HCT116 (cell line): Measurements from ENCODE around the gene TAL2. TPM values are rescaled to one million over a fixed set of nuclear protein-coding genes. Genes with fewer than 3 reads are reported as not detected.

Source experiments
- ATAC-seq: fragments of 200-7000 bp; cut with Tn5 transposase; 2 replicates; pipeline ENCODE4 v1.9.1; 2020; ENCODE audit warnings: mild to moderate bottlenecking, moderate library complexity
- BruUV-seq: library from RNA; stranded (reverse); fragments of 400-500 nt; replicated peaks from 2 replicates; lab custom pipeline; 2021; lab: Mats Ljungman, UMichigan
- CTCF ChIA-PET: fragments of 300-600 bp; sonication (Branson Sonifier 250); formaldehyde crosslinking; loops from one replicate; lab custom pipeline; 2021; ENCODE audit warnings: antibody characterized with exemption; lab: Charles Lee
- POLR2A ChIA-PET: fragments of 300-600, 350-600 bp; sonication (Branson Sonifier 250); formaldehyde crosslinking; loops from one replicate; lab custom pipeline; 2021; ENCODE audit warnings: antibody characterized with exemption; lab: Charles Lee
- RAD21 ChIA-PET, 2 experiments: fragments of 300-600 bp; sonication (Branson Sonifier 250); formaldehyde crosslinking; loops; one replicate each; lab custom pipeline; 2023; ENCODE audit warnings: low total read pairs in 2 of 2; ENCODE audit not compliant: uncharacterized antibody in 2 of 2, unreplicated experiment in 2 of 2, low non-redundant PET in 1 of 2; lab: Charles Lee
- DNase-seq: peaks from one replicate; pipeline ENCODE4 v3.0.0-alpha.2; 2010; ENCODE audit warnings: low read depth, low spot score
- H2AFZ ChIP-seq: fragments of 200-600 bp; shearing (Covaris generic), sonication (generic); 2 replicates; pipeline ENCODE4 v1.6.1; 2017; ENCODE audit warnings: low read depth, mixed run types, mixed read lengths, antibody characterized with exemption, low read length; ENCODE audit not compliant: poor library complexity, severe bottlenecking
- H3K27ac ChIP-seq: 2 replicates; pipeline ENCODE4 v1.5.1; 2012; ENCODE audit warnings: low read depth, low read length
- H3K27me3 ChIP-seq: fragments of 200-600 bp; sonication (generic); 2 replicates; pipeline ENCODE4 v1.6.1; 2016; ENCODE audit warnings: mixed run types, low read length, mixed read lengths; ENCODE audit not compliant: insufficient read depth
- H3K36me3 ChIP-seq, 2 experiments: fragments of 200-500 bp in 1 of 2; fragments of 200-600 bp in 1 of 2; sonication (Bioruptor generic) in 1 of 2; sonication (generic) in 1 of 2; 2 replicates each; pipeline versions ENCODE4 v1.5.1 to v1.6.1; 2014 to 2016; ENCODE audit warnings: low read length in 2 of 2, inconsistent platforms in 1 of 2, mixed read lengths in 1 of 2, mixed run types in 1 of 2; ENCODE audit not compliant: insufficient read depth in 2 of 2, control insufficient read depth in 1 of 2
- H3K4me1 ChIP-seq, 2 experiments: fragments of 200-600 bp in 1 of 2; sonication (generic) in 1 of 2; 2 replicates each; pipeline versions ENCODE4 v1.5.1 to v1.6.1; 2012 to 2017; ENCODE audit warnings: low read length in 2 of 2, inconsistent platforms in 1 of 2, mild to moderate bottlenecking in 1 of 2, mixed read lengths in 1 of 2, mixed run types in 1 of 2, moderate library complexity in 1 of 2; ENCODE audit not compliant: insufficient read depth in 2 of 2, control insufficient read depth in 1 of 2
- H3K4me2 ChIP-seq: fragments of 200-600 bp; sonication (generic); 2 replicates; pipeline ENCODE4 v1.6.1; 2017; ENCODE audit warnings: mixed run types, low read length, mixed read lengths
- H3K4me3 ChIP-seq, 2 experiments: fragments of 200-600 bp in 1 of 2; sonication (generic) in 1 of 2; replicated peaks in 1 of 2; 2 replicates each; pipeline ENCODE4 v1.5.1; 2011 to 2016; ENCODE audit warnings: low read length in 2 of 2, control low read depth in 1 of 2, low read depth in 1 of 2, mild to moderate bottlenecking in 1 of 2, mixed read lengths in 1 of 2, mixed run types in 1 of 2
- H3K79me2 ChIP-seq: fragments of 200-600 bp; sonication (generic); 2 replicates; pipeline ENCODE4 v1.6.1; 2017; ENCODE audit warnings: mild to moderate bottlenecking, mixed run types, low read length, moderate library complexity, mixed read lengths; ENCODE audit not compliant: insufficient read depth
- H3K9ac ChIP-seq: fragments of 200-600 bp; sonication (generic); 2 replicates; pipeline ENCODE4 v1.6.1; 2016; ENCODE audit warnings: low read length, mixed read lengths
- H3K9me2 ChIP-seq: fragments of 200-600 bp; sonication (generic), shearing (Covaris generic); 2 replicates; pipeline ENCODE4 v1.6.1; 2017; ENCODE audit warnings: mixed run types, mild to moderate bottlenecking, moderate library complexity; ENCODE audit not compliant: insufficient read depth
- H3K9me3 ChIP-seq, 2 experiments: fragments of 200-500 bp in 1 of 2; fragments of 200-600 bp in 1 of 2; sonication (Bioruptor generic) in 1 of 2; sonication (generic) in 1 of 2; 2 replicates each; pipeline ENCODE4 v1.6.1; 2014 to 2017; ENCODE audit warnings: low read length in 2 of 2, mixed read lengths in 2 of 2, inconsistent platforms in 1 of 2, low read depth in 1 of 2, mild to moderate bottlenecking in 1 of 2, mixed run types in 1 of 2, moderate library complexity in 1 of 2; ENCODE audit not compliant: control insufficient read depth in 1 of 2, insufficient read depth in 1 of 2
- H4K20me1 ChIP-seq: fragments of 200-600 bp; sonication (generic), shearing (Covaris generic); 2 replicates; pipeline ENCODE4 v1.6.1; 2017; ENCODE audit warnings: mixed run types, mild to moderate bottlenecking, moderate library complexity; ENCODE audit not compliant: insufficient read depth
- CBX3 ChIP-seq: IDR thresholded peaks from 2 replicates; pipeline ENCODE4 v1.6.1; 2012; ENCODE audit warnings: low read depth
- ELF1 ChIP-seq: IDR thresholded peaks from 2 replicates; pipeline ENCODE4 v1.6.1; 2012; ENCODE audit warnings: low read depth, borderline replicate concordance
- EZH2 ChIP-seq: fragments of 200-600 bp; sonication (generic); IDR thresholded peaks from 2 replicates; pipeline ENCODE4 v1.6.1; 2017; ENCODE audit warnings: antibody characterized with exemption, mixed run types
- POLR2A ChIP-seq: IDR thresholded peaks from 2 replicates; pipeline ENCODE4 v1.7.0; 2011; ENCODE audit warnings: borderline replicate concordance; ENCODE audit not compliant: insufficient read depth, insufficient read length; ENCODE audit errors: extremely low read depth
- RAD21 ChIP-seq: IDR thresholded peaks from 2 replicates; pipeline ENCODE4 v1.6.1; 2012; ENCODE audit warnings: low read depth, mild to moderate bottlenecking
- SIN3A ChIP-seq: IDR thresholded peaks from 2 replicates; pipeline ENCODE4 v1.6.1; 2012; ENCODE audit warnings: low read depth
- SP1 ChIP-seq: IDR thresholded peaks from 2 replicates; pipeline ENCODE4 v1.6.1; 2012; ENCODE audit warnings: low read depth
- SRF ChIP-seq: IDR thresholded peaks from 2 replicates; pipeline ENCODE4 v1.6.1; 2012; ENCODE audit warnings: low read depth
- ZFX ChIP-seq: fragments of 450-650 bp; IDR thresholded peaks from 2 replicates; pipeline ENCODE4 v1.6.1; 2017
- intact Hi-C: fragments of 100-400 bp; cut with micrococcal nuclease; formaldehyde crosslinking; loops from 2 replicates; pipeline ENCODE4 v1.10.0; 2022
- total RNA-seq: library from RNA; stranded (reverse); gene quantifications from one replicate; pipeline ENCODE4 v1.2.1, GENCODE V29; 2021; ENCODE audit not compliant: unreplicated experiment
- TF ChIP-seq, protein P1 (sequence below), 3 experiments: fragments of 200-600 bp in 1 of 3; sonication (generic) in 1 of 3; IDR thresholded peaks in 2 of 3; conservative IDR thresholded peaks in 1 of 3; 2 replicates each; pipeline ENCODE4 v1.5.1; 2012 to 2017; ENCODE audit warnings: low read depth in 2 of 3, low read length in 2 of 3, antibody characterized with exemption in 1 of 3, borderline replicate concordance in 1 of 3, control low read depth in 1 of 3, mild to moderate bottlenecking in 1 of 3, mixed read lengths in 1 of 3, mixed run types in 1 of 3, moderate library complexity in 1 of 3; ENCODE audit not compliant: insufficient read depth in 1 of 3
- TF ChIP-seq, protein P2 (sequence below): IDR thresholded peaks from 2 replicates; pipeline ENCODE4 v1.6.1; 2012
- TF ChIP-seq, protein P3 (sequence below): IDR thresholded peaks from 2 replicates; pipeline ENCODE4 v1.6.1; 2012
- TF ChIP-seq, protein P4 (sequence below): IDR thresholded peaks from 2 replicates; pipeline ENCODE4 v1.6.1; 2011; ENCODE audit warnings: mild to moderate bottlenecking, low read length, moderate library complexity; ENCODE audit not compliant: insufficient replicate concordance; ENCODE audit errors: extremely low read depth

The TAL2 gene
- total RNA-seq, 1 experiment from 2014 or later = not detected

DNA sequence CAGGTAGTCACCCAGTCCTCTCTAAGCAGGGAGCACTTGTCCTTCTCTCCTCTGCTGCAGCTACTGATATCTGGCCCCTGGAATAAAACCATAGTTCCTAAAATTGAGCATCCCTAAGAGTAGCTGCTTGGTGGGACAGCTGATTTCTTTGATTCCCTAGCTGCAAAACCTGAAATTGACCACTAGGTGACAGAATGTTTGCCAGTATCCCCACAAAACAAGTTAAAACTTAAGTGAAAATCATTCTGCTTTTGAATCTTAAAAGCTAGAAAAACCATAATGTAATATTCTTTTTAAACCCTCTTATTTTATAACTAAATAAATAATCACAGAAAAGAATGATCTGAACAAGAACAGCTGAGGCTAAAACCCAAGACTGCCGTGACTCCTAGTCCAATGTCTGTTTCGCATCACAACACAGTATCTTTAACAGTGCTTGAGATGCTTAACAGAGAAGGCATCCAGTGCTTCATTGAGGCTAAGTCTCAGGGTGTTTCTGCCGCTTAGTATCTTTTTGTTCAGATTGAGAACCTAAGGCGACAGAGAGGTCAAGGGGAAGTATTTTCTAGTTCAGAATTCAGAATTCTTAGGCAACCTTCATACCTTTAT, 24.4 kb upstream of the TAL2 start:
- no peak for TF ChIP-seq SIN3A
- TF ChIP-seq, protein P1, sequence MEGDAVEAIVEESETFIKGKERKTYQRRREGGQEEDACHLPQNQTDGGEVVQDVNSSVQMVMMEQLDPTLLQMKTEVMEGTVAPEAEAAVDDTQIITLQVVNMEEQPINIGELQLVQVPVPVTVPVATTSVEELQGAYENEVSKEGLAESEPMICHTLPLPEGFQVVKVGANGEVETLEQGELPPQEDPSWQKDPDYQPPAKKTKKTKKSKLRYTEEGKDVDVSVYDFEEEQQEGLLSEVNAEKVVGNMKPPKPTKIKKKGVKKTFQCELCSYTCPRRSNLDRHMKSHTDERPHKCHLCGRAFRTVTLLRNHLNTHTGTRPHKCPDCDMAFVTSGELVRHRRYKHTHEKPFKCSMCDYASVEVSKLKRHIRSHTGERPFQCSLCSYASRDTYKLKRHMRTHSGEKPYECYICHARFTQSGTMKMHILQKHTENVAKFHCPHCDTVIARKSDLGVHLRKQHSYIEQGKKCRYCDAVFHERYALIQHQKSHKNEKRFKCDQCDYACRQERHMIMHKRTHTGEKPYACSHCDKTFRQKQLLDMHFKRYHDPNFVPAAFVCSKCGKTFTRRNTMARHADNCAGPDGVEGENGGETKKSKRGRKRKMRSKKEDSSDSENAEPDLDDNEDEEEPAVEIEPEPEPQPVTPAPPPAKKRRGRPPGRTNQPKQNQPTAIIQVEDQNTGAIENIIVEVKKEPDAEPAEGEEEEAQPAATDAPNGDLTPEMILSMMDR (IDR thresholded peaks at IDR 0.05 in 2 of 3, conservative IDR thresholded peaks at IDR 0.05 in 1 of 3; ENCODE audit: borderline replicate concordance in 1 of 3, insufficient read depth in 1 of 3, low read depth in 2 of 3, low read length in 2 of 3) = peak; percentile 10 to 58 (median 57); a peak in 5 of 6 replicates
- TF ChIP-seq RAD21 = peak; percentile 16; the same call in 1 of the 2 replicates
- TF ChIP-seq CBX3 = no peak
- TF ChIP-seq ZFX = no peak
- TF ChIP-seq SRF = no peak
- no peak overlapping the region for H3K4me3 ChIP-seq
- no peaks in the 10 kb centered on the region for H3K36me3 ChIP-seq
- no peaks in the 10 kb centered on the region for H3K9me2 ChIP-seq
- RAD21 ChIA-PET = no interaction called here
- no peak overlapping the region for H2AFZ ChIP-seq
- no peak overlapping the region for H3K9ac ChIP-seq
- intact Hi-C loops = no loop called here
- ATAC-seq (no peak), DNase-seq (no peak)
- no TSS peak for BruUV-seq
- H4K20me1 ChIP-seq = no peaks in the 10 kb centered on the region
- H3K4me1 ChIP-seq = no peaks in the 10 kb centered on the region
- H3K9me3 ChIP-seq = no peaks in the 10 kb centered on the region
- POLR2A ChIA-PET = no interaction called here
- no peaks in the 10 kb centered on the region for H3K27me3 ChIP-seq
- CTCF ChIA-PET = interaction anchor here (1.0 to 1.1 kb wide), 2 partner anchors 21 to 81 kb away, joined by 4 read pairs; no protein-coding TSS in a partner anchor
- no peaks in the 10 kb centered on the region for H3K79me2 ChIP-seq
- no peak overlapping the region for H3K27ac ChIP-seq
- H3K4me2 ChIP-seq = no peak overlapping the region

DNA sequence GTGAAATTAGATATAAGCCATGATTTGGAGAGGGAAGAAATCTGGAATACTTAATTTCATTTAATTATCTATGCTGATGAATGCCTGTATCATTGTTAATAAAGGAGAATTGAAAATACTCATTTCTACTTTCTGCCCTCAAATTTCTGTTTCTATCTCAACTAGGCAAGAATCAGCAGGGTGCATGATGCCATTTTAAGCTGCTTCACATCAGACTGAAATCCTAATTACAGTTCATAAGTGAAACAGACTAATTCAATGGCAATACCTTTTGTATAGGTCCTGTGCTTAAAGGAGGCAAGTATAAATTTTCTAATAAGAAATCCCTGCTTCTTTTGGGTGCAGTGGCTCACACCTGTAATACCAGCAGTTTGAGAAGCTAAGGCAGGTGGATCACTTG, 22.3 kb upstream of the TAL2 start:
- Histone ChIP-seq H2AFZ (no peak overlapping the region), H3K9me3 (no peaks in the 10 kb centered on the region), H3K27ac (no peak overlapping the region), H3K4me1 (no peaks in the 10 kb centered on the region), H3K27me3 (no peaks in the 10 kb centered on the region), H3K36me3 (no peaks in the 10 kb centered on the region), H3K9me2 (no peaks in the 10 kb centered on the region), H3K4me3 (no peak overlapping the region), H4K20me1 (no peaks in the 10 kb centered on the region), H3K4me2 (no peak overlapping the region), H3K9ac (no peak overlapping the region), H3K79me2 (no peaks in the 10 kb centered on the region)
- POLR2A ChIA-PET = no interaction called here
- ATAC-seq (no peak), DNase-seq (no peak)
- CTCF ChIA-PET = no interaction called here
- intact Hi-C loops = no loop called here
- RAD21 ChIA-PET = no interaction called here
- no TSS peak for BruUV-seq
- no peak for TF ChIP-seq POLR2A
- TF ChIP-seq, protein P2, sequence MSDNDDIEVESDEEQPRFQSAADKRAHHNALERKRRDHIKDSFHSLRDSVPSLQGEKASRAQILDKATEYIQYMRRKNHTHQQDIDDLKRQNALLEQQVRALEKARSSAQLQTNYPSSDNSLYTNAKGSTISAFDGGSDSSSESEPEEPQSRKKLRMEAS = no peak
- no peak for TF ChIP-seq SP1
- TF ChIP-seq, protein P3, sequence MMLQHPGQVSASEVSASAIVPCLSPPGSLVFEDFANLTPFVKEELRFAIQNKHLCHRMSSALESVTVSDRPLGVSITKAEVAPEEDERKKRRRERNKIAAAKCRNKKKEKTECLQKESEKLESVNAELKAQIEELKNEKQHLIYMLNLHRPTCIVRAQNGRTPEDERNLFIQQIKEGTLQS = no peak
- no peak for TF ChIP-seq SRF
- no peak for TF ChIP-seq ELF1
- no peak for TF ChIP-seq EZH2
- no peak for TF ChIP-seq CBX3
- TF ChIP-seq, protein P4, sequence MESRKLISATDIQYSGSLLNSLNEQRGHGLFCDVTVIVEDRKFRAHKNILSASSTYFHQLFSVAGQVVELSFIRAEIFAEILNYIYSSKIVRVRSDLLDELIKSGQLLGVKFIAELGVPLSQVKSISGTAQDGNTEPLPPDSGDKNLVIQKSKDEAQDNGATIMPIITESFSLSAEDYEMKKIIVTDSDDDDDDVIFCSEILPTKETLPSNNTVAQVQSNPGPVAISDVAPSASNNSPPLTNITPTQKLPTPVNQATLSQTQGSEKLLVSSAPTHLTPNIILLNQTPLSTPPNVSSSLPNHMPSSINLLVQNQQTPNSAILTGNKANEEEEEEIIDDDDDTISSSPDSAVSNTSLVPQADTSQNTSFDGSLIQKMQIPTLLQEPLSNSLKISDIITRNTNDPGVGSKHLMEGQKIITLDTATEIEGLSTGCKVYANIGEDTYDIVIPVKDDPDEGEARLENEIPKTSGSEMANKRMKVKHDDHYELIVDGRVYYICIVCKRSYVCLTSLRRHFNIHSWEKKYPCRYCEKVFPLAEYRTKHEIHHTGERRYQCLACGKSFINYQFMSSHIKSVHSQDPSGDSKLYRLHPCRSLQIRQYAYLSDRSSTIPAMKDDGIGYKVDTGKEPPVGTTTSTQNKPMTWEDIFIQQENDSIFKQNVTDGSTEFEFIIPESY = no peak
